ENCODE data around the gene ALG8.
"Not testable (repeated sequence)": the region's sequence is repeated elsewhere in the genome, so short reads cannot be mapped to it uniquely, and the experiment has no call there.

The ALG8 gene

DNA sequence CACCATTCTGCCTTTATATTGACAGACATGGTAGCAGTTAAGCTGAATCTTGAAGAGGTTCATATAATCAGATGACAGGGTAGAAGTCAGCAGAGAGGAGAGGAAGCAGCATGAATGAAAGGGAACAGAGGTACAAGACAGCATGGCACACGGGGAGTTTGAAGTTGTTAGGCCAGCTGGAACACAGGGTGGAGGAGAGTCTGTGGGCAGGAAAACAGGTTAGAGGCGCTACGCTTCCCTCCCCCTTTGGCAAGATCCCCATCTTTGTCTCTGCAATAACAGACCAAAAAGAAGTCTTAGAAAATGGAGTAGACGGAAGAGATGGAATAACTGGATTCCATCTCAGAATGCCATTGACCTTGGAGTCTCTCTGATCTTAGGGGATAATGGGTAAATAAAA is 39.8 kb downstream of the ALG8 start:
- DNase-seq, result no peak

GRCh38 chr11:78097666-78098385 is 41.6 kb downstream of the ALG8 start:
- no peak for DNase-seq

- no peak for DNase-seq
Measured at GRCh38 chr11:78094250-78094649, 45.2 kb downstream of the ALG8 start.

DNA sequence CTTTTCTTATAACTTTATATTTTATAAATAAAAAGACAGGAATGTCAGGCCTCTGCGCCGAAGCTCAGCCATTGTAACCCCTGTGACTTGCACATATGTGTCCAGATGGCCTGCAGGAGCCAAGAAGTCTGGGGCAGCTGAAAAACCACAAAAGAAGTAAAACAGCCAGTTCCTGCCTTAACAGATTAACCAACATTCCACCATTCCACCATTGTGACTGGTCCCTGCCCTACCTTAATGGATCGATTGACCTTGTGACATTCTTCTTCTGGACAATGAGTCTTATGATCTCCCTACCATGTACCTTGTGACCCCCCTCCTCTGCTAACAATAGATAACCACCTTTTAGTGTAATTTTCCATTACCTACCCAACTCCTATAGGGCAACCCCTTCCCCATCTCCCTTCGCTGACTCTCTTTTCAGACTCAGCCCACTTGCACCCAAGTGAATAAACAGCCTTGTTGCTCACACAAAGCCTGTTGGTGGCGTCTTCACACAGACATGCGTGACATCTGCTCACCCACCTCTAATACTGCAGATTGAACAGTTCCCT is 52.8 kb downstream of the ALG8 start:
- not testable (repeated sequence) for DNase-seq

- DNase-seq, result no peak
Measured at GRCh38 chr11:78085972-78086371, 53.5 kb downstream of the ALG8 start.

DNA sequence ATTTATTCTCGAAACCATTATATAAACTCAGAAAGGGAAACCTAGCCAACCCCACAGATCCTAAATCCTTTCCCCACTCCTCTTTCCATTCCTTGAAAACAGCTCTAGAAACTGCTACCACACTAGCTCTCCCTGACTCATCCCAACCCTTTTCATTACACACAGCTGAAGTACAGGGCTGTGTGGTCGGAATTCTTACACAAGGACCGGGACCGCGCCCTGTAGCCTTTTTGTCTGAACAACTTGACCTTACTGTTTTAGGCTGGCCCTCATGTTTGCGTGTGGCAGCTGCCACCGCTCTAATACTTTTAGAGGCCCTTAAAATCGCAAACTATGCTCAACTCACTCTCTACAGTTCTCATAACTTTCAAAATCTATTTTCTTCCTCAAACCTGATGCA is 54.9 kb downstream of the ALG8 start:
- not testable (repeated sequence) for DNase-seq

DNA sequence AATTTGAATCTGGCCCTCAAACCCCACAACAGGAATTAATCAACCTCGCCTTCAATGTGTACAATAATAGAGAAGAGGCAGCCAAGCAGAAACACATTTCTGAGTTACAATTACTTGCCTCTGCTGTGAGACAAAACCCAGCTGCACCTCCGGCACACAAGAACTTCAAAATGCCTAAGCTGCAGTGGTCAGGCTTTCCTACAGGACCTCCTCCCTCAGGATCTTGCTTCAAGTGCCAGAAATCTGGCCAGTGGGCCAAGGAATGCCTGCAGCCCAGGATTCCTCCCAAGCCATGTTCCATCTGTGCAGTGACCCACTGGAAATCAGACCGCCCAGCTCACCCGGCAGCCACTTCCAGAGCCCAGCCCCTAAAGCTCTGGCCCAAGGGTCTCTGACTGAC is 56.4 kb downstream of the ALG8 start:
- DNase-seq, result no peak

DNA sequence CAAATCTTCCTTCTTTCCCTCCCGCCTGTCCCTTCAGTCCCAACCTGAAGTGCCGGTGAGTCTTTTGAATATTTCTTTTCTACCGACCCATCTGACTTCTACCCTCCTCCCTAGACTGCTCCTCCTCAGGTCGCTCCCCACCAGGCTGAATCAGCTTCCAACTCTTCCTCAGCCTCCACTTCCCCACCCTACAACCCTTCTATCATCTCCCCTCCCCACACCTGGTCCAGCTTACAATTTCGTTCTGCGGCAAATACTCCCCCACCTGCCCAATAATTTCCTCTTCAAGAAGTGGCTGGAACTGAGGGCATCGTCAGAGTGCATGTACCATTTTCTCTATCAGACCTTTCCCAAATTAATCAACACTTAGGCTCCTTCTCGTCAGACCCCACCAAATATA is 57.3 kb downstream of the ALG8 start:
- no peak for DNase-seq

- DNase-seq, result peak; percentile 7
Measured at GRCh38 chr11:78081583-78081982, 57.8 kb downstream of the ALG8 start.

- DNase-seq, result no peak
Measured at GRCh38 chr11:78080818-78081495, 58.5 kb downstream of the ALG8 start.

- no peak for DNase-seq
Measured at GRCh38 chr11:78080084-78080817, 59.2 kb downstream of the ALG8 start.

- peak; percentile 58 for DNase-seq
Measured at GRCh38 chr11:78079232-78080083, 60.0 kb downstream of the ALG8 start, which contains the start of gene NDUFC2. TSS of gene NDUFC2 (minus strand) at chr11:78079862. CDS start at chr11:78079744, 118 bp downstream.

DNA sequence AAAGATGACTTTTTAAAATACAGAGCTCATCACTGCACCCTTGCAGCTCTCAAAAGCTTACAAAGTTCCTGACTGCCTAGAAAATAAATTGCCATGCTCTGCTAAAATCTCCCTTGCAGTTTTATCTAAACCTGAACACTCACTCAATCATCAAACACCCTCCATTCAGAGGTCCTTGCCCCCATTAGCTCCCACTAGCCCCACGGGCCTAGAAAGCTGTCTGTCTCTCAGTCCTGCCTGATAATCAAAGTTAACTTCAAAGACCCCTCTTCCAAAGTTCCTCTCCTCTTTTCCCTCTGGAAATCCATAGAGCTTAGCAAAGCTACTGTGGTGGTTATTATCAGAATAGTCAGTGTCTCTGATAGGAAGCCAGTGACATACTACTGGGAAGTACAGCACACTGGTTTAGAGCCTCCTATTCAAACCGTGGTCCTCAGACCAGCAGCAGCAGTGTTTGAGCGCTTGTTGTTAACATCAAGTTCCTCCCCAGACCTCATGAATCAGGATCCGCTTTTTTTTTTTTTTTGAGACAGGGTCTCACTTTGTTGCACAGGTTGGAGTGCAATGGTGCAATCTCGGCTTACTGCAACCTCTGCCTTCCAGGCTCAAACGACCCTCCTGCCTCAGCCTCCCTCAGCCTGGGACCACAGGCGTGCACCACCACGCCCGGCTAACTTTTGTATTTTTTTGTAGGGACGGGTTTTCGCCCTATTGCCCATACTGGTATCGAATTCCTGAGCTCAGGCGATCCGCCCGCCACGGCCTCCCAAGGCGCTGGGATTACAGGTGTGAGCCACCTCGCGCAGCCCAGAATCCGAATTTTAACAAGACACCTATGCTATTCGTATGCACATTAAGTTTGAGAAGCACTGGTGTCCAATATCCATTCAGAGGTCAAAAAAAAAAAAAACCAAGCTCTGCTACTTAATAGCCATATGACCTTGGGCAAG is 60.9 kb downstream of the ALG8 start:
- DNase-seq, result no peak

- not testable (repeated sequence) for DNase-seq
Measured at GRCh38 chr11:78077592-78077991, 61.8 kb downstream of the ALG8 start.

- DNase-seq, result no peak
Measured at GRCh38 chr11:78076733-78077403, 62.6 kb downstream of the ALG8 start.

- no peak for DNase-seq
Measured at GRCh38 chr11:78074756-78075155, 64.7 kb downstream of the ALG8 start.

- DNase-seq, result no peak
Measured at GRCh38 chr11:78072455-78072854, 67.0 kb downstream of the ALG8 start.

DNA sequence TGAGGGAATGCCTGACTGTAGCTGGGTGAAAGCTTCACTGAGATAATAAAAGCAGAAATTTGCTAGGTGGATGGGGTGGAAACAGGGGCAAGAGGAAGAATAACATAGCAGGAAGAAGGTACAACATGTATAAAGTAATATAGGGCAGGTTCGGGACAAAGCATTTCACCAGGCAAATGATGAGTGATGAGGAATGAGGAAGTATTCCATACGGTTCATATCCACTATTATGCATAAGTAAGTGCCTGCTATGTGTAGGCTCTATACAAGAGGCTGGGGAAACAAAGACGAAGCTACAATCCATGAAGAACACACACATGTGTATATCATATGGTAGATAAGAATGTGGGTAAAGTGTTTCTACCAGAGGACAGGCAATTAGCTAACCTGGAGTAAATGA is 67.7 kb downstream of the ALG8 start:
- DNase-seq, result no peak

GRCh38 chr11:78070621-78071020 is 68.8 kb downstream of the ALG8 start:
- DNase-seq, result no peak

GRCh38 chr11:78069465-78069864 is 70.0 kb downstream of the ALG8 start:
- no peak for DNase-seq

- no peak for DNase-seq
Measured at GRCh38 chr11:78067704-78068103, 71.7 kb downstream of the ALG8 start.
